Memory B cell (primary cell): ENCODE measurements around the gene MRM3.
"Not testable (repeated sequence)": the region's sequence is repeated elsewhere in the genome, so short reads cannot be mapped to it uniquely, and the experiment has no call there.

Source experiments
- ATAC-seq: fragments of 150-1000 bp; cut with Tn5 transposase; 2 replicates; pipeline ENCODE4 v1.10.0; 2021; ENCODE audit warnings: low read depth, mild to moderate bottlenecking, moderate library complexity
- DNase-seq, 2 donors: peaks; one replicate each; pipeline ENCODE4 v3.0.0; 2022; ENCODE audit warnings: low spot score in 2 of 2
- H3K27ac Mint-ChIP-seq: one replicate; pipeline ENCODE4 v1.8.0; 2022; ENCODE audit warnings: mild to moderate bottlenecking, moderate library complexity, mixed read lengths
- H3K27me3 Mint-ChIP-seq: one replicate; pipeline ENCODE4 v1.8.0; 2022; ENCODE audit warnings: mixed read lengths
- H3K36me3 Mint-ChIP-seq: one replicate; pipeline ENCODE4 v1.8.0; 2022; ENCODE audit warnings: mild to moderate bottlenecking, mixed read lengths
- H3K4me1 Mint-ChIP-seq: one replicate; pipeline ENCODE4 v1.8.0; 2022; ENCODE audit warnings: mixed read lengths
- H3K4me3 Mint-ChIP-seq: one replicate; pipeline ENCODE4 v1.8.0; 2022; ENCODE audit warnings: mild to moderate bottlenecking, moderate library complexity, mixed read lengths
- H3K9me3 Mint-ChIP-seq: one replicate; pipeline ENCODE4 v1.8.0; 2022; ENCODE audit warnings: mixed read lengths

Gene MRM3

DNA sequence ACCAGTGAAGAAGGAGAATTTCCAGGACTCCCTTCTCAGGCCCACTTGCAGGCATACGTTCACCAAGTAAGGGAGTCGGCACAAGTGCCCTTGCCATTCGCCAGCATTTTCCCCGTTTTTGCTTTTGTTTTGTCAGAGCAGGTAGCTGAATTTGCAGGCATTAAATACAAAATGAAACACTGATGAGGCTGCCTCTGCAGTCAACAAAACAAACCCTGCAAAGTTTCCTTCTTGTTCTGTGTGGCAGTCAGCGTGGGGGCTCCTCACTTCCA, 7.9 kb upstream of the MRM3 start:
- Mint-ChIP-seq H3K4me3 (no peak overlapping the region), H3K27ac (no peak overlapping the region), H3K9me3 (no peaks in the 10 kb centered on the region), H3K36me3 (peaks cover 35% of the 10 kb centered on the region), H3K27me3 (no peaks in the 10 kb centered on the region), H3K4me1 (peaks cover 8% of the 10 kb centered on the region)
- no peak for DNase-seq
- no peak for ATAC-seq

DNA sequence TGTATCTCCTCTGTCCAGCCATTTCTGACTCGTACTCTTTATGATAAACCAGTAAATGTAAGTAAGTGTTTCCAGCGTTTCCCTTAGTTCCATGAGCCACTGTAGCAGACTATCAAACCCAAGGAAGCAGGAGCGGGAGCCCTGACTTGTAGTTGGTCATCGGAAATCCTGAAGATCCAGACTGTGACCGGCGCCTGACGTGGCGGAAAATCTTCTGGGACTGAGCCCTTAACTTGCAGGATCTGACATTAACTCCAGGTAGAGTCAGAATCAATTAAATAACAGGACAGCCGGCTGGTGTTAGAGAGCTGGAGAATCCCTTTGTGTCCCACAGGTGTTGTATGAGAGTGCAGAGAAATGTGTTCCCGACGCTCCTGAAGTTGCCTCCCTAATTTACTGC, 4.1 kb upstream of the MRM3 start:
- no peak for ATAC-seq
- peaks cover 25% of the 10 kb centered on the region for H3K36me3 Mint-ChIP-seq
- no peak overlapping the region for H3K27ac Mint-ChIP-seq
- DNase-seq = no peak
- peaks cover 23% of the 10 kb centered on the region for H3K4me1 Mint-ChIP-seq
- H3K27me3 Mint-ChIP-seq = no peaks in the 10 kb centered on the region
- H3K9me3 Mint-ChIP-seq = no peaks in the 10 kb centered on the region
- no peak overlapping the region for H3K4me3 Mint-ChIP-seq

DNA sequence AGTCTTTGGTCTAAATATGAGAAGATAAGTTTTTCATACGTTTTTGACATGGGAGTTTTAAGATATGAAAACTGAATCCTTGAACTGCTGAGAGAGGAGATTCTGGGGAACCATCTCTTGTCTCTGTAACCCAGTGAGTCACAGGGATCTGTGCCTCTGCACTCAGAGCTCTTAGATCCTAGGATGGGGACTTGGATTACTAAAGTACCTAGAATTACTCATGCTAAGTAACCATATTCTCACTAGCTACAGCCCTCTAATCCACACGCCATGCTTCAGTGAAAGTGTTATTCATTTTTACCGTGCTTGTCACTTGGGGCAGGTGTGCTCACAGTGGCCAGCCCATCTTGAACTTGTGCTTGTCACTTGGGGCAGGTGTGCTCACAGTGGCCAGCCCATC, 2.0 kb downstream of the MRM3 start:
- Mint-ChIP-seq H3K27me3 (no peaks in the 10 kb centered on the region), H3K27ac (no peak overlapping the region), H3K4me1 (peaks cover 20% of the 10 kb centered on the region), H3K4me3 (peak overlapping the region; percentile 44), H3K9me3 (no peaks in the 10 kb centered on the region), H3K36me3 (peaks cover 9% of the 10 kb centered on the region)
- ATAC-seq (no peak), DNase-seq (no peak)

GRCh38 chr17:785901-786300, 3.7 kb downstream of the MRM3 start:
- H3K9me3 Mint-ChIP-seq, H3K27ac Mint-ChIP-seq, H3K4me3 Mint-ChIP-seq, H3K27me3 Mint-ChIP-seq, DNase-seq, ATAC-seq: not testable (repeated sequence)
- Mint-ChIP-seq H3K4me1 (peaks cover 17% of the 10 kb centered on the region), H3K36me3 (peaks cover 14% of the 10 kb centered on the region)

- H3K9me3 Mint-ChIP-seq = peaks cover 1% of the 10 kb centered on the region
- peaks cover 18% of the 10 kb centered on the region for H3K36me3 Mint-ChIP-seq
- DNase-seq (no peak), ATAC-seq (no peak)
- H3K4me1 Mint-ChIP-seq = peaks cover 8% of the 10 kb centered on the region
- no peak overlapping the region for H3K4me3 Mint-ChIP-seq
- no peaks in the 10 kb centered on the region for H3K27me3 Mint-ChIP-seq
- H3K27ac Mint-ChIP-seq = no peak overlapping the region
Observed at GRCh38 chr17:787641-788221, 5.6 kb downstream of the MRM3 start.

- Mint-ChIP-seq H3K27ac (no peak overlapping the region), H3K4me1 (peaks cover 5% of the 10 kb centered on the region), H3K9me3 (peaks cover 1% of the 10 kb centered on the region), H3K4me3 (no peak overlapping the region), H3K27me3 (no peaks in the 10 kb centered on the region), H3K36me3 (peaks cover 18% of the 10 kb centered on the region)
- DNase-seq = no peak
- no peak for ATAC-seq
Observed at GRCh38 chr17:788551-788950, 6.4 kb downstream of the MRM3 start.

DNA sequence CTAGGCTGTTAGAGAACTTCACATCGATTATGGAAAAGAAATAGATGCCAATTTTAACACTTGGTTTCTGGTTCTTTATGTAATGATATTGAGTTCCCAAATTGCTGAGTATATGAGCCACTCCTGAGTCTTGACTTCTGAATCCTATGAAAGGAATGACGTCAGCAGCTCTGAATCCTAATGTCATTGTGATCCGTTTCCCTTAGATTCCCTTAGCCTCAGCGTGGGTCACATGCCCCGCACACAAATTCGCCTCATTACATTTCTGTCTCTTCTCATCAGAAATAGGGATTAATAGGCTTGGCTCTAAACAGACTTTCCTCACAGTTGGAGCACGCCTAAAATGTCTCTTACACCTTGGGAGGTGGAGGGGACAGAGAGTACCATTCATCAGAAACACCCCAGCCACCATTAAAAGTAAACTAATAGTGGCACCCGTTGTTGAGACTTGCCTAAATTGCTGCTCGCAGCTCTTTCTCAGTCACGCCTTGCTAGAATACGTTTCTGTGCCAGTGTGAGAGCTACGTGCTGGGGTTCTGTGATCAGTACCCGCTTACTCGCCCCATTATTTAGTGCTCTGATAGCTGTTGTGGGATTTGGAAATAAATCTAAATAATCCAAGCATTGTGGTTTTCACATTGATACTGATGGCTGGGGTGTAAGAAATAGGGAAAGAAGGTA, 7.1 kb downstream of the MRM3 start:
- DNase-seq = no peak
- no peaks in the 10 kb centered on the region for H3K27me3 Mint-ChIP-seq
- no peak overlapping the region for H3K4me3 Mint-ChIP-seq
- peaks cover 3% of the 10 kb centered on the region for H3K4me1 Mint-ChIP-seq
- H3K27ac Mint-ChIP-seq = no peak overlapping the region
- no peak for ATAC-seq
- H3K36me3 Mint-ChIP-seq = peaks cover 18% of the 10 kb centered on the region
- peaks cover 1% of the 10 kb centered on the region for H3K9me3 Mint-ChIP-seq

- not testable (repeated sequence) for ATAC-seq
Observed at GRCh38 chr17:789931-790873, 8.0 kb downstream of the MRM3 start.

DNA sequence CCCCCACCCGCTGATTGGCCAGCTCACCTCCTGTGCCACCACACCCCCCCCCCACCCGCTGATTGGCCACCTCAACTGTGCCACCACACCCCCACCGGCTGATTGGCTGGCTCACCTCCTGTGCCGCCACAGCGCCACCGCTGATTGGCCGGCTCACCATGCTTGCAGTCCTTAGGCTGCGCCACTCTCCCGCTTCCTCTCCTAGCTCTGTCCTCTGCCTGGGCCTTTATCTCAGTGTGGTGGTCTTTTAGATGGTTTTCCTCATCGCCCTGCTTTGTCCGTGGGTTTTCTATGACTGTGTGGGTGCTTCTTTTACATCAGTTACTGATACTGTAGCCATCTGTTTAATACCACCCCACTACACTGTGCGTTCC, 8.7 kb downstream of the MRM3 start:
- H3K27me3 Mint-ChIP-seq, ATAC-seq, H3K4me3 Mint-ChIP-seq, H3K9me3 Mint-ChIP-seq, H3K4me1 Mint-ChIP-seq, DNase-seq: not testable (repeated sequence)
- Mint-ChIP-seq H3K27ac (peak overlapping the region; percentile 89), H3K36me3 (peaks cover 18% of the 10 kb centered on the region)

More at GRCh38 chr17:789931-790873, 8.0 kb downstream of the MRM3 start:
- Mint-ChIP-seq H3K36me3 (peaks cover 18% of the 10 kb centered on the region), H3K27ac (peak overlapping the region; percentile 89)
- not testable (repeated sequence) for H3K9me3 Mint-ChIP-seq, H3K4me3 Mint-ChIP-seq, H3K4me1 Mint-ChIP-seq, DNase-seq, H3K27me3 Mint-ChIP-seq

DNA sequence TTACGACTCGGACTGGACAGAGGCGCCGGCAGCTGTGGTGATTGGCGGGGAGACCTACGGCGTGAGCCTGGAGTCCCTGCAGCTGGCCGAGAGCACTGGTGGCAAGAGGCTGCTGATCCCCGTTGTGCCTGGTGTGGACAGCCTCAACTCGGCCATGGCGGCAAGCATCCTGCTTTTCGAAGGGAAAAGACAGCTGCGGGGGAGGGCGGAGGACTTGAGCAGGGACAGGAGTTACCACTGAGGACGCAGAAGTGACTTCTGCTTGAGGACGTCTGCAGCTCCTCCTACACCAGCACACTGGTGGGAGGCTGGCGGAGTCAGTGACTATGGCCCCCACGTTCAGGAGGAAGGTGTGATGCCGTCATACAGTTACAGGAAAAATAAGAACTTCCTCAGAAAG, 9.7 kb downstream of the MRM3 start:
- no peak overlapping the region for H3K27ac Mint-ChIP-seq
- peaks cover 3% of the 10 kb centered on the region for H3K4me1 Mint-ChIP-seq
- peaks cover 18% of the 10 kb centered on the region for H3K36me3 Mint-ChIP-seq
- no peak for ATAC-seq
- no peak overlapping the region for H3K4me3 Mint-ChIP-seq
- no peak for DNase-seq
- no peaks in the 10 kb centered on the region for H3K27me3 Mint-ChIP-seq
- H3K9me3 Mint-ChIP-seq = peaks cover 1% of the 10 kb centered on the region

- Mint-ChIP-seq H3K27ac (no peak overlapping the region), H3K36me3 (peaks cover 16% of the 10 kb centered on the region)
- DNase-seq = no peak
Observed at GRCh38 chr17:792277-792676, 10.1 kb downstream of the MRM3 start.

GRCh38 chr17:794876-795275, 12.7 kb downstream of the MRM3 start:
- H3K4me3 Mint-ChIP-seq = no peak overlapping the region
- peaks cover 1% of the 10 kb centered on the region for H3K9me3 Mint-ChIP-seq
- peak; percentile 25 to 35 for DNase-seq
- no peaks in the 10 kb centered on the region for H3K27me3 Mint-ChIP-seq
- peaks cover 11% of the 10 kb centered on the region for H3K36me3 Mint-ChIP-seq
- H3K27ac Mint-ChIP-seq = no peak overlapping the region
- peaks cover 3% of the 10 kb centered on the region for H3K4me1 Mint-ChIP-seq
- ATAC-seq = peak; percentile 88

More at GRCh38 chr17:792277-792676, 10.1 kb downstream of the MRM3 start:
- peaks cover 1% of the 10 kb centered on the region for H3K9me3 Mint-ChIP-seq
- H3K27me3 Mint-ChIP-seq = no peaks in the 10 kb centered on the region
- no peak for ATAC-seq
- H3K4me1 Mint-ChIP-seq = peaks cover 3% of the 10 kb centered on the region
- H3K4me3 Mint-ChIP-seq = no peak overlapping the region

- H3K4me1 Mint-ChIP-seq = peaks cover 3% of the 10 kb centered on the region
- H3K9me3 Mint-ChIP-seq = peaks cover 1% of the 10 kb centered on the region
- no peak overlapping the region for H3K27ac Mint-ChIP-seq
- H3K4me3 Mint-ChIP-seq = no peak overlapping the region
- DNase-seq (no peak), ATAC-seq (no peak)
- no peaks in the 10 kb centered on the region for H3K27me3 Mint-ChIP-seq
- peaks cover 9% of the 10 kb centered on the region for H3K36me3 Mint-ChIP-seq
Observed at GRCh38 chr17:795276-795675, 13.1 kb downstream of the MRM3 start.

- H3K27ac Mint-ChIP-seq = no peak overlapping the region
- peaks cover 3% of the 10 kb centered on the region for H3K4me1 Mint-ChIP-seq
- DNase-seq (no peak), ATAC-seq (no peak)
- H3K9me3 Mint-ChIP-seq = peaks cover 1% of the 10 kb centered on the region
- no peaks in the 10 kb centered on the region for H3K27me3 Mint-ChIP-seq
- peaks cover 9% of the 10 kb centered on the region for H3K36me3 Mint-ChIP-seq
- H3K4me3 Mint-ChIP-seq = no peak overlapping the region
Observed at GRCh38 chr17:795721-796120, 13.6 kb downstream of the MRM3 start.
